Osteocyte (in vitro differentiated cells): ENCODE data around the gene MAP3K20. TPM values are rescaled to one million over a fixed set of nuclear protein-coding genes. Genes with fewer than 3 reads are reported as not detected.
A peak's percentile ranks its signal among the peaks of the same experiment; 100 is the strongest.

Experiments
- DNase-seq: peaks from one replicate; pipeline ENCODE4 v3.0.0; 2021; ENCODE audit warnings: mixed read lengths; ENCODE audit not compliant: unreplicated experiment; ENCODE audit errors: extremely low spot score
- H3K27ac Mint-ChIP-seq: one replicate; pipeline ENCODE4 v1.8.0; 2021; ENCODE audit warnings: mild to moderate bottlenecking, mixed read lengths; ENCODE audit not compliant: unreplicated experiment
- H3K27me3 Mint-ChIP-seq: one replicate; pipeline ENCODE4 v1.8.0; 2021; ENCODE audit warnings: mixed read lengths; ENCODE audit not compliant: unreplicated experiment
- H3K36me3 Mint-ChIP-seq: one replicate; pipeline ENCODE4 v1.8.0; 2021; ENCODE audit warnings: mixed read lengths; ENCODE audit not compliant: unreplicated experiment
- H3K4me1 Mint-ChIP-seq: one replicate; pipeline ENCODE4 v1.8.0; 2021; ENCODE audit warnings: mixed read lengths; ENCODE audit not compliant: unreplicated experiment
- H3K4me3 Mint-ChIP-seq: one replicate; pipeline ENCODE4 v1.8.0; 2021; ENCODE audit warnings: mild to moderate bottlenecking, moderate library complexity, mixed read lengths; ENCODE audit not compliant: unreplicated experiment
- H3K9me3 Mint-ChIP-seq: one replicate; pipeline ENCODE4 v1.8.0; 2021; ENCODE audit warnings: mixed read lengths; ENCODE audit not compliant: unreplicated experiment
- CTCF ChIP-seq: fragments of 200-600 bp; sonication (generic); IDR thresholded peaks from 2 replicates; pipeline ENCODE4 v1.5.0; 2021; ENCODE audit warnings: antibody characterized with exemption, mild to moderate bottlenecking, moderate library complexity
- total RNA-seq: library from RNA; stranded (reverse); gene quantifications from 2 replicates; pipeline ENCODE4 v1.2.1, GENCODE V29; 2021

The MAP3K20 gene
- total RNA-seq, 1 donor from 2014 or later = 57.4 TPM

DNA sequence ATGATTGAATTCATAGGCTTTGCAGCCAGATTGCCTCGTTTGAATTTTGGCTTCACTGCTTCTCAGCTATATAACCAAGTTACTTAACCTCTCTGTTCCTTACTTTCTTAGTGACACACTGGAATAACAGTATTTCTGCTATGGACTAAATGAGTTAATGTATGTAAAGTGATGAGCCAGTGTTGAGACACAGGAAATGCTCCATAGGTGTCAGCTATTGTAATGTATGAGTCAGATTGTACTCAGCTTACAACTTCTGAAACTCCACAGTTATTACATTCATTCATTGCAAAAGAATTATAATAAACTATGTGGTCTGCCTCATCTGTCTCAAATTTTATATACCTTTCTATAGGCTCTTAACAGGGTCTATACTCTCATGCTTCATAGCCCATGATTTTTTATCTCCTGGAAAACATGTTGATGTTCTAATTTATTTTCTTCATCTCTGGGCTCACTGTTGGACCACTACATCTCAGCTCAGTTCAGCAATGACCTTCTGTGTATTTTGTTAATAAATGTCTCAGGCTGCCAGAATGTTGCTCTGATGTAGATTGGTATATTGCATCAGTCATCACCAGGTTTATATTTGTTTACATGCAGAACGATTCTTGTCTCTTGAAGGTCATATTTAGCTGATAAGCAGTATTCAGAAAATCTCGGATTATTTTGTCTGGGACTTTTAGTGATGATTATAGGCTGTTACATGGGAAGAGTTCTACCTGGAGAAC, 76.2 kb downstream of the MAP3K20 start:
- Mint-ChIP-seq H3K9me3 (peaks cover 9% of the 10 kb centered on the region), H3K4me1 (peaks cover 44% of the 10 kb centered on the region), H3K27ac (peak overlapping the region; percentile 51), H3K4me3 (no peak overlapping the region), H3K36me3 (peaks cover 8% of the 10 kb centered on the region), H3K27me3 (no peaks in the 10 kb centered on the region)
- TF ChIP-seq CTCF = no peak
- no peak for DNase-seq

- Mint-ChIP-seq H3K4me3 (no peak overlapping the region), H3K36me3 (peaks cover 8% of the 10 kb centered on the region), H3K27me3 (no peaks in the 10 kb centered on the region), H3K9me3 (peaks cover 5% of the 10 kb centered on the region), H3K27ac (peak overlapping the region; percentile 35), H3K4me1 (peaks cover 34% of the 10 kb centered on the region)
- DNase-seq = no peak
- no peak for TF ChIP-seq CTCF
Measured at GRCh38 chr2:173153301-173153885, 77.7 kb downstream of the MAP3K20 start.

GRCh38 chr2:173157676-173158293, 82.1 kb downstream of the MAP3K20 start:
- Mint-ChIP-seq H3K36me3 (peaks cover 8% of the 10 kb centered on the region), H3K4me1 (peaks cover 27% of the 10 kb centered on the region), H3K9me3 (peaks cover 5% of the 10 kb centered on the region), H3K27ac (no peak overlapping the region), H3K4me3 (no peak overlapping the region), H3K27me3 (no peaks in the 10 kb centered on the region)
- no peak for DNase-seq
- TF ChIP-seq CTCF = no peak

DNA sequence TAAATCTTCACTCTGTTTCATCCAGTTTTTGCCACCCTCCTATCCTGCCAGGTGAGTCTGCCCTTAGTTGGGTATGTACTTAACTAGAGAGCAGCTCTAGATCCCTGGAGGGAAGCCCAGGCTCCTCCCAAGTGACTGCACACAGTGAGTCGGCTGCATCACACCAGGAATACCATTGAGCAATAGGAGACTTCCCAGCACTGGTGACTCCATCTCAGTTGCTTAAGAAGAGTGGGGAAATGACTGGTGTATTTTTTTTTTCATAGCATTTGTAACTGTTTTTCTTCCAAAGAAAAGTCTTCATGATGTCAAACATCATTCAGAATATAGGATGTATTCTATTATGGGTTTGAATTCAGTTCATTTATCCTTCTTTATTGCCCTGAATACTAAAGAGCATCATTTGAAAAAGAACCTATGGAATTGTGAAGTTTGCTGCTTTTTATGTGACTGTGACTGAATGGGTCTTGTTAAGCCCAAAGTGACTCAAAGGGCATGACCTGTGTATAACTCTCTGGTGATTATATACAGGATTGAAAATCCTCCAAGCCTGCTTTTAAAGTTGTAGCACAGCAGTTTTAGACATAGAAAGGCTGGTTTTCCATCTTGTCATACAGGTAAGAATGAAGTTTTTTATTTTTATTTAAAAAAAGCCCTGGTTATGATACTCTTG, 84.3 kb downstream of the MAP3K20 start:
- peak overlapping the region; percentile 87 for H3K27ac Mint-ChIP-seq
- H3K4me1 Mint-ChIP-seq = peaks cover 24% of the 10 kb centered on the region
- H3K4me3 Mint-ChIP-seq = no peak overlapping the region

More for the DNA sequence above, 84.3 kb downstream of the MAP3K20 start:
- no peaks in the 10 kb centered on the region for H3K27me3 Mint-ChIP-seq
- H3K36me3 Mint-ChIP-seq = peaks cover 6% of the 10 kb centered on the region
- TF ChIP-seq CTCF = no peak
- no peak for DNase-seq
- H3K9me3 Mint-ChIP-seq = peaks cover 5% of the 10 kb centered on the region
